Keratinocyte (primary cell): ENCODE measurements around the gene UBE2E1. TPM values are rescaled to one million over a fixed set of nuclear protein-coding genes. Genes with fewer than 3 reads are reported as not detected.

Source experiments
- DNase-seq: peaks from one replicate; pipeline ENCODE4 v3.0.0-alpha.2; 2011; ENCODE audit warnings: low read depth, missing footprints, low spot score
- FAIRE-seq: peaks from 2 replicates; lab custom pipeline; 2011; peaks lifted over from hg19 to GRCh38; lab: Jason Lieb, UNC
- H2AFZ ChIP-seq: 2 replicates; pipeline ENCODE4 v1.6.0; 2012; ENCODE audit warnings: low read length, control low read depth, inconsistent platforms; ENCODE audit not compliant: control insufficient read depth
- H3K27ac ChIP-seq: 2 replicates; pipeline ENCODE4 v1.5.1; 2011; ENCODE audit warnings: low read length; ENCODE audit not compliant: control insufficient read depth, insufficient read depth
- H3K27me3 ChIP-seq: 3 replicates; pipeline ENCODE4 v1.6.0; 2011; ENCODE audit warnings: low read length; ENCODE audit not compliant: control insufficient read depth, insufficient read depth; ENCODE audit errors: extremely low read depth
- H3K36me3 ChIP-seq, 2 experiments: 2 replicates in 1 of 2; 3 replicates in 1 of 2; pipeline ENCODE4 v1.5.1; 2011; ENCODE audit warnings: low read length in 2 of 2, mild to moderate bottlenecking in 1 of 2; ENCODE audit not compliant: control insufficient read depth in 2 of 2, insufficient read depth in 2 of 2; ENCODE audit errors: extremely low read depth in 1 of 2
- H3K4me1 ChIP-seq: 3 replicates; pipeline ENCODE4 v1.5.1; 2011; ENCODE audit warnings: low read length; ENCODE audit not compliant: control insufficient read depth, insufficient read depth; ENCODE audit errors: extremely low read depth
- H3K4me2 ChIP-seq: 3 replicates; pipeline ENCODE4 v1.6.0; 2011; ENCODE audit warnings: low read depth, low read length; ENCODE audit not compliant: control insufficient read depth, insufficient read depth; ENCODE audit errors: extremely low read depth
- H3K4me3 ChIP-seq, 3 experiments: fragments of 200-600 bp in 1 of 3; sonication (generic) in 1 of 3; 2 replicates in 2 of 3; 3 replicates in 1 of 3; pipeline ENCODE4 v1.5.1; 2011 to 2016; ENCODE audit warnings: low read length in 3 of 3, mild to moderate bottlenecking in 3 of 3, control low read depth in 2 of 3, inconsistent platforms in 1 of 3, low read depth in 1 of 3, mixed read lengths in 1 of 3, mixed run types in 1 of 3, moderate library complexity in 1 of 3; ENCODE audit not compliant: control insufficient read depth in 2 of 3, insufficient read depth in 2 of 3; ENCODE audit errors: extremely low read depth in 1 of 3
- H3K79me2 ChIP-seq: 2 replicates; pipeline ENCODE4 v1.6.0; 2012; ENCODE audit warnings: low read length; ENCODE audit not compliant: control insufficient read depth, insufficient read depth
- H3K9ac ChIP-seq: 3 replicates; pipeline ENCODE4 v1.6.0; 2011; ENCODE audit warnings: low read length; ENCODE audit not compliant: control insufficient read depth, insufficient read depth; ENCODE audit errors: extremely low read depth
- H3K9me1 ChIP-seq: 3 replicates; pipeline ENCODE4 v1.6.0; 2011; ENCODE audit warnings: low read length; ENCODE audit not compliant: control insufficient read depth, insufficient read depth; ENCODE audit errors: extremely low read depth
- H3K9me3 ChIP-seq: 2 replicates; pipeline ENCODE4 v1.5.1; 2012; ENCODE audit warnings: low read depth, low read length; ENCODE audit not compliant: control insufficient read depth
- H4K20me1 ChIP-seq: 3 replicates; pipeline ENCODE4 v1.6.0; 2011; ENCODE audit warnings: low read length; ENCODE audit not compliant: control insufficient read depth, insufficient read depth; ENCODE audit errors: extremely low read depth
- EZH2 ChIP-seq: IDR thresholded peaks from one replicate; pipeline ENCODE4 v1.6.1; 2012; ENCODE audit warnings: inconsistent platforms, mild to moderate bottlenecking, low read length, moderate library complexity
- dilution Hi-C: fragments of 300-500 bp; cut with MboI; formaldehyde crosslinking; loops from one replicate; pipeline ENCODE4 v1.7.0; 2020; ENCODE audit warnings: low sequenced_read_pairs; ENCODE audit not compliant: extremely low pct_ligation_motif_present
- polyA plus RNA-seq, 5 experiments: library from polyadenylated mRNA; depleted of rRNA in 3 of 5; stranded (reverse) in 3 of 5; stranded (forward) in 1 of 5; unstranded in 1 of 5; fragments of >200 nt; gene quantifications; 1 replicate in 1 of 5; 2 replicates in 3 of 5; 3 replicates in 1 of 5; pipeline versions ENCODE4 v1.2.1 to v1.2.3, GENCODE V29; 2011 to 2012; ENCODE audit warnings: missing spikeins in 2 of 5, low read depth in 1 of 5, low replicate concordance in 1 of 5
- TF ChIP-seq, protein P1 (sequence below), 3 experiments: IDR thresholded peaks in 1 of 3; conservative IDR thresholded peaks in 1 of 3; optimal IDR thresholded peaks in 1 of 3; 2 replicates in 2 of 3; 3 replicates in 1 of 3; pipeline versions ENCODE3 to v1.5.1; 2011; ENCODE audit warnings: low read length in 3 of 3, mild to moderate bottlenecking in 3 of 3, moderate library complexity in 2 of 3, control low read depth in 1 of 3, inconsistent platforms in 1 of 3; ENCODE audit not compliant: insufficient read depth in 2 of 3; ENCODE audit errors: extremely low read depth in 1 of 3

The UBE2E1 gene
- polyA plus RNA-seq, 1 donor (not counting 4 experiments of a cell fraction or from before 2014, with no cell fraction given): 205 TPM

DNA sequence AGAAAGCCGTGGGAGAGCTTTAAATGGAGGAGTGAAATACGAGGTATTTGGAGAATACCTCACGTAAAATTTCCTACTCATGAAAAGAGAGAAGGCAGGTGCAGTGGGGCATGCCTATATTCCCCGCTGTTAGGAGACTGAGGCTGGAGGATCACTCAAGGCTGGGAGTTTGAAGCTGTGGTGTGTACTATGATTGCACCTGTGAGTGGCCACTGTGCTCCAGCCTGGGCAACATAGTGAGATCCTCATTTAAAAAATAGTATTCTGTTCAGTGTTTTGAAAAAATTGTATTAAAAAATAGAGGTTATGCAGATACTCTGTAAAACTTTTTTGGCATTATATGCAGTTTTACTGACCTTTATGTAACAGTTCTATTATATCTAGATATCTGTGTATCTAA, 20.0 kb downstream of the UBE2E1 start:
- peaks cover 5% of the 10 kb centered on the region for H3K9me1 ChIP-seq
- no peak overlapping the region for H3K27ac ChIP-seq
- no peak overlapping the region for H3K4me3 ChIP-seq
- TF ChIP-seq, protein P1, sequence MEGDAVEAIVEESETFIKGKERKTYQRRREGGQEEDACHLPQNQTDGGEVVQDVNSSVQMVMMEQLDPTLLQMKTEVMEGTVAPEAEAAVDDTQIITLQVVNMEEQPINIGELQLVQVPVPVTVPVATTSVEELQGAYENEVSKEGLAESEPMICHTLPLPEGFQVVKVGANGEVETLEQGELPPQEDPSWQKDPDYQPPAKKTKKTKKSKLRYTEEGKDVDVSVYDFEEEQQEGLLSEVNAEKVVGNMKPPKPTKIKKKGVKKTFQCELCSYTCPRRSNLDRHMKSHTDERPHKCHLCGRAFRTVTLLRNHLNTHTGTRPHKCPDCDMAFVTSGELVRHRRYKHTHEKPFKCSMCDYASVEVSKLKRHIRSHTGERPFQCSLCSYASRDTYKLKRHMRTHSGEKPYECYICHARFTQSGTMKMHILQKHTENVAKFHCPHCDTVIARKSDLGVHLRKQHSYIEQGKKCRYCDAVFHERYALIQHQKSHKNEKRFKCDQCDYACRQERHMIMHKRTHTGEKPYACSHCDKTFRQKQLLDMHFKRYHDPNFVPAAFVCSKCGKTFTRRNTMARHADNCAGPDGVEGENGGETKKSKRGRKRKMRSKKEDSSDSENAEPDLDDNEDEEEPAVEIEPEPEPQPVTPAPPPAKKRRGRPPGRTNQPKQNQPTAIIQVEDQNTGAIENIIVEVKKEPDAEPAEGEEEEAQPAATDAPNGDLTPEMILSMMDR (optimal IDR thresholded peaks at IDR 0.05 in 1 of 3, IDR thresholded peaks at IDR 0.05 in 1 of 3, conservative IDR thresholded peaks at IDR 0.05 in 1 of 3; ENCODE audit: extremely low read depth in 1 of 3, insufficient read depth in 2 of 3, low read length in 3 of 3): no peak
- no peak for TF ChIP-seq EZH2
- no peak for FAIRE-seq
- peaks cover 67% of the 10 kb centered on the region for H3K79me2 ChIP-seq
- no peak overlapping the region for H3K4me2 ChIP-seq
- H3K4me1 ChIP-seq: peaks cover 21% of the 10 kb centered on the region
- peaks cover 10% of the 10 kb centered on the region for H4K20me1 ChIP-seq
- dilution Hi-C loops: no loop called here
- peaks cover 0 to 2% of the 10 kb centered on the region in 2 experiments for H3K36me3 ChIP-seq
- no peaks in the 10 kb centered on the region for H3K9me3 ChIP-seq
- no peak overlapping the region for H3K9ac ChIP-seq
- H3K27me3 ChIP-seq: no peaks in the 10 kb centered on the region
- no peak for DNase-seq
- H2AFZ ChIP-seq: no peak overlapping the region

DNA sequence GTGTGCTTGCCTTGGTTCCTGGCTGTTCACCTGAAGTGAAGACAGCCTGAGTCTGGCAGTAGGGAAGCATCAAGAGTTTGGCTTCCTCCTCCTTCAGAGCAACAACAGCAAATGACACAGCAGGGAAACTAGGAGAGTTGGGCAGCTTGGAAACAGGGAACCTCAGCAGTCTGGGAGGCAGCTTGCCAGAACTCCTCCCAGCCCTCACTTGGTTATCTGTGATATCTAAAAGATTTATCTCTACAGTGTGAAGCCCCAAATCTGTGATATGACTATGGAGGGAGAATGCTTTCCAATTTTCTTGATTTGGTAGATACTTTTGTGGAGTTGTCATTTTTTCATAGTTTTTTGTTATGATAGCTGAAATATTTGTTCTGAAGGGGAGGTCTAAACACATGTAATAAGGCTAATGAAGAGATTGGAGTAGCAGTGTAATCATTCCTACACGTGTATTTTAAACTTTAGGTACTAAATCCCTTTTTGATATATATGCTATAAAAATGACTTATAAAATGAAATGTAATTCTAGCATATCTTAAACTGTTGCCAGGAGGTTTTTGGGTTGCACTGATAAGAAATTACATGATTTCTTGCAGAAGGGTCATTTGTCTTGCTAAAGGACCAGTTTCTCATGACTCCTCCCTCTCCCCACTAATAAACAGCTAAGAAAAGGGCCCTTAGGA, 20.8 kb downstream of the UBE2E1 start:
- no peak overlapping the region for H2AFZ ChIP-seq
- DNase-seq (no peak), FAIRE-seq (no peak)
- peaks cover 62% of the 10 kb centered on the region for H3K79me2 ChIP-seq
- no peak overlapping the region for H3K4me3 ChIP-seq
- dilution Hi-C loops: no loop called here
- TF ChIP-seq, protein P1 (optimal IDR thresholded peaks at IDR 0.05 in 1 of 3, IDR thresholded peaks at IDR 0.05 in 1 of 3, conservative IDR thresholded peaks at IDR 0.05 in 1 of 3; ENCODE audit: extremely low read depth in 1 of 3, insufficient read depth in 2 of 3, low read length in 3 of 3): no peak
- no peak for TF ChIP-seq EZH2
- H3K4me2 ChIP-seq: no peak overlapping the region
- H3K4me1 ChIP-seq: peaks cover 28% of the 10 kb centered on the region
- peaks cover 0 to 2% of the 10 kb centered on the region in 2 experiments for H3K36me3 ChIP-seq
- H3K9ac ChIP-seq: no peak overlapping the region
- H3K9me3 ChIP-seq: no peaks in the 10 kb centered on the region
- H3K9me1 ChIP-seq: peaks cover 5% of the 10 kb centered on the region
- H4K20me1 ChIP-seq: peaks cover 10% of the 10 kb centered on the region
- peak overlapping the region; percentile 34 for H3K27ac ChIP-seq
- no peaks in the 10 kb centered on the region for H3K27me3 ChIP-seq
